GM23338 (cell line): Measurements from ENCODE around the gene SHISA7. TPM values are rescaled to one million over a fixed set of nuclear protein-coding genes. Genes with fewer than 3 reads are reported as not detected.

ENCODE experiments used
- ATAC-seq: fragments of 200-7000 bp; cut with Tn5 transposase; 3 replicates; pipeline ENCODE4 v1.9.1; 2020
- DNase-seq: peaks from one replicate; pipeline ENCODE4 v3.0.0-alpha.2; 2015; ENCODE audit warnings: low spot score
- H2AFZ ChIP-seq: fragments of 200-600 bp; sonication (generic); 2 replicates; pipeline ENCODE4 v1.8.0; 2016; ENCODE audit warnings: antibody characterized with exemption, mild to moderate bottlenecking, moderate library complexity
- H3F3A ChIP-seq: fragments of 200-600 bp; sonication (generic); replicated peaks from 2 replicates; pipeline ENCODE4 v1.8.0; 2017; ENCODE audit warnings: antibody characterized with exemption, mixed run types, low read depth
- H3K27ac ChIP-seq: fragments of 200-600 bp; sonication (generic); 2 replicates; pipeline ENCODE4 v1.6.1; 2016; ENCODE audit warnings: low read depth
- H3K27me3 ChIP-seq: fragments of 200-600 bp; sonication (generic); 2 replicates; pipeline ENCODE4 v1.8.0; 2016; ENCODE audit warnings: mild to moderate bottlenecking, mixed run types, moderate library complexity; ENCODE audit not compliant: insufficient read depth
- H3K36me3 ChIP-seq: fragments of 200-600 bp; sonication (generic); 2 replicates; pipeline ENCODE4 v1.8.0; 2016; ENCODE audit warnings: mild to moderate bottlenecking; ENCODE audit not compliant: insufficient read depth
- H3K4me1 ChIP-seq: fragments of 200-600 bp; sonication (generic); 2 replicates; pipeline ENCODE4 v1.8.0; 2016; ENCODE audit warnings: mild to moderate bottlenecking, moderate library complexity; ENCODE audit not compliant: insufficient read depth
- H3K4me2 ChIP-seq: fragments of 200-600 bp; sonication (generic); 2 replicates; pipeline ENCODE4 v1.7.1; 2017; ENCODE audit warnings: mixed run types
- H3K4me3 ChIP-seq: fragments of 200-600 bp; sonication (generic); 2 replicates; pipeline ENCODE4 v1.6.1; 2016; ENCODE audit warnings: mixed run types
- H3K79me2 ChIP-seq: fragments of 200-600 bp; sonication (generic); replicated peaks from 2 replicates; pipeline ENCODE4 v1.8.0; 2017; ENCODE audit warnings: mild to moderate bottlenecking; ENCODE audit not compliant: insufficient read depth
- H3K9me2 ChIP-seq: fragments of 200-600 bp; sonication (generic); 2 replicates; pipeline ENCODE4 v1.8.0; 2017; ENCODE audit not compliant: insufficient read depth
- H4K20me1 ChIP-seq: fragments of 200-600 bp; sonication (generic); replicated peaks from 2 replicates; pipeline ENCODE4 v1.8.0; 2017; ENCODE audit warnings: mild to moderate bottlenecking; ENCODE audit not compliant: insufficient read depth
- H3K27ac Mint-ChIP-seq: 2 replicates; pipeline ENCODE4 v1.8.0; 2020; ENCODE audit warnings: inconsistent platforms, mild to moderate bottlenecking, moderate library complexity, mixed read lengths
- H3K27me3 Mint-ChIP-seq: 3 replicates; pipeline ENCODE4 v1.8.0; 2022; ENCODE audit warnings: low read depth, mild to moderate bottlenecking, moderate library complexity, mixed read lengths, inconsistent platforms; ENCODE audit not compliant: insufficient read depth, poor library complexity
- H3K36me3 Mint-ChIP-seq: 3 replicates; pipeline ENCODE4 v1.8.0; 2021; ENCODE audit warnings: low read depth, mild to moderate bottlenecking, inconsistent platforms, moderate library complexity, mixed read lengths
- H3K4me1 Mint-ChIP-seq: 3 replicates; pipeline ENCODE4 v1.8.0; 2020; ENCODE audit warnings: mild to moderate bottlenecking, inconsistent platforms, mixed read lengths
- H3K4me3 Mint-ChIP-seq: 3 replicates; pipeline ENCODE4 v1.8.0; 2021; ENCODE audit warnings: moderate library complexity, mild to moderate bottlenecking, inconsistent platforms, mixed read lengths
- H3K9me3 Mint-ChIP-seq: 3 replicates; pipeline ENCODE4 v1.8.0; 2020; ENCODE audit warnings: moderate library complexity, mild to moderate bottlenecking, inconsistent platforms, mixed read lengths
- EZH2 ChIP-seq: fragments of 200-600 bp; sonication (generic); IDR thresholded peaks from one replicate; pipeline ENCODE4 v1.8.0; 2017; ENCODE audit warnings: antibody characterized with exemption, mild to moderate bottlenecking, low read depth; ENCODE audit not compliant: unreplicated experiment
- ZNF331 ChIP-seq: fragments of 250-450 bp; sonication (Bioruptor Pico); IDR thresholded peaks from 2 replicates; pipeline ENCODE4 v1.5.0; 2020; ENCODE audit warnings: low read depth, mild to moderate bottlenecking, moderate library complexity
- polyA plus RNA-seq: library from polyadenylated mRNA; unstranded; fragments of >200 nt; fragmentation: Nextera tagmentation; extraction: Ambion mirVana; gene quantifications from 2 replicates; pipeline ENCODE4 v1.2.1, GENCODE V29; 2016
- total RNA-seq: library from RNA; depleted of rRNA; stranded (reverse); fragments of >200 nt; shearing (Covaris generic); gene quantifications from 2 replicates; pipeline ENCODE4 v1.2.3, GENCODE V29; 2014
- TF ChIP-seq, protein P1 (sequence below): IDR thresholded peaks from 2 replicates; pipeline ENCODE4 v1.6.1; 2016; ENCODE audit warnings: antibody characterized with exemption
- TF ChIP-seq, protein P2 (sequence below), 2 experiments: fragments of 200-600 bp in 1 of 2; sonication (generic) in 1 of 2; conservative IDR thresholded peaks; 2 replicates each; pipeline versions ENCODE4 v1.5.1 to v1.6.1; 2016 to 2017; ENCODE audit warnings: antibody characterized with exemption in 2 of 2, low read depth in 2 of 2, mild to moderate bottlenecking in 2 of 2, moderate library complexity in 1 of 2
- TF ChIP-seq, protein P3 (sequence below): IDR thresholded peaks from one replicate; pipeline ENCODE4 v1.6.1; 2018; ENCODE audit warnings: antibody characterized with exemption; ENCODE audit not compliant: unreplicated experiment

The SHISA7 gene
- total and polyA plus RNA-seq, 2 experiments from 2014 or later: 0.32 to 1.4 TPM

DNA sequence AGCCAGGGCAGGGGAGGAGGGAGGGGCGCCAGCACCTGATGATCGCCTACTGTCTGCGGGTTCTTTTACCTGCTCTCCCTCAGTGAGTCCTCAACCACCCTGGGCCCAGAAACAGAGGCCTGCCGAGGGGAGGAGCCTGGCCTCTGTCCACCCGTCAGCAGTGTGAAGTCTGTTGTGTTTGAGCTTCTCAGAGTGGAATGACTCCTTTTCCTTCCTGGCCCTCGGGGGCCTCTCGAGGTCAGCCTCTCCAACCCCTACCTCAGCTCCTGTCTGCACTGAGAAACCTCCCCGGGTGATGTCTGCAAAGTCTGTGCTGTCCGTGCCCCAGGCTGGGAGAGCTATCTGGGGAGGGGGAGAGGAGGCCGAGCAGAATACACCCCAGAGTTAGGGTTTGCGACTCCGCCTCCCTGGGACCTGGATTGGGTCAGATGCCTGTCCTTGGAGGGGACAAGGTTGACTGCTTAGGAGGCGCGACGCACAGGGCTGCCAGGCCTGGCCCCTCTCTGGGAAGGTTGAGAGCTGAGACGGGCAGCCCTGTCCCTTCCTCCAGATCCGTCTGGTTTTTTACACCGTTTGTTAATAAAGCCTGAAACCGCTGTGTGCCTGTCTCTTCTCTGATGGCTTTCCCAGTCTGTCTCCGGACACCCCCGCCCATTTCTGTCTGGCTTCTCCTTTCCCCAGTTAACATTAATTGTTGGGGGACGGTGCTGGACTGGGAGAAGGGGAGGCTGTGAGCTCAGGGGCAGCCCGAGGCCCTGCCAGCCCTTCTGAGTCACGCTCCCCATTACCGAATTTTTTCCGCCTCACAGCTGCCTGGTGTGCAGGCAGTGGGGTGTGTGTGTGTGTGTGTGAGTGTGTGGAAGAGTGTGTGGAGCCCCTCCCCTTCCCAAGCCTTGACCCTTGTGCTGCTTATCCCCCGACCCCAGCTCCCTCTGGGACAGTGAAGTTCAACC, 44.1 kb upstream of the SHISA7 start:
- Histone ChIP-seq H3K27ac (0 out of 2 replicates have a peak overlapping the region, but pooled peaks have one; percentile 66), H3K4me3 (peak overlapping the region; percentile 35), H3K36me3 (no peaks in the 10 kb centered on the region), H3K4me1 (peaks cover 22% of the 10 kb centered on the region; the same call in 1 of the 2 replicates), H3K79me2 (no peaks in the 10 kb centered on the region), H3K27me3 (no peaks in the 10 kb centered on the region), H4K20me1 (no peaks in the 10 kb centered on the region), H3K4me2 (peak overlapping the region; percentile 71), H2AFZ (no peak overlapping the region), H3K9me2 (no peaks in the 10 kb centered on the region), H3F3A (peaks cover 15% of the 10 kb centered on the region)
- Mint-ChIP-seq H3K27ac (peak overlapping the region; percentile 44; the same call in 1 of the 2 replicates), H3K9me3 (no peaks in the 10 kb centered on the region; the same call in 2 of the 3 replicates), H3K4me1 (peaks cover 24% of the 10 kb centered on the region), H3K36me3 (no peaks in the 10 kb centered on the region; the same call in 2 of the 3 replicates), H3K27me3 (peaks cover 14% of the 10 kb centered on the region), H3K4me3 (peak overlapping the region; percentile 53)
- no peak for DNase-seq
- ATAC-seq: no peak
- no peak for TF ChIP-seq ZNF331 (CRISPR knock-in tag)
- TF ChIP-seq, protein P1, sequence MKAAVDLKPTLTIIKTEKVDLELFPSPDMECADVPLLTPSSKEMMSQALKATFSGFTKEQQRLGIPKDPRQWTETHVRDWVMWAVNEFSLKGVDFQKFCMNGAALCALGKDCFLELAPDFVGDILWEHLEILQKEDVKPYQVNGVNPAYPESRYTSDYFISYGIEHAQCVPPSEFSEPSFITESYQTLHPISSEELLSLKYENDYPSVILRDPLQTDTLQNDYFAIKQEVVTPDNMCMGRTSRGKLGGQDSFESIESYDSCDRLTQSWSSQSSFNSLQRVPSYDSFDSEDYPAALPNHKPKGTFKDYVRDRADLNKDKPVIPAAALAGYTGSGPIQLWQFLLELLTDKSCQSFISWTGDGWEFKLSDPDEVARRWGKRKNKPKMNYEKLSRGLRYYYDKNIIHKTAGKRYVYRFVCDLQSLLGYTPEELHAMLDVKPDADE: no peak
- no peak for TF ChIP-seq EZH2

DNA sequence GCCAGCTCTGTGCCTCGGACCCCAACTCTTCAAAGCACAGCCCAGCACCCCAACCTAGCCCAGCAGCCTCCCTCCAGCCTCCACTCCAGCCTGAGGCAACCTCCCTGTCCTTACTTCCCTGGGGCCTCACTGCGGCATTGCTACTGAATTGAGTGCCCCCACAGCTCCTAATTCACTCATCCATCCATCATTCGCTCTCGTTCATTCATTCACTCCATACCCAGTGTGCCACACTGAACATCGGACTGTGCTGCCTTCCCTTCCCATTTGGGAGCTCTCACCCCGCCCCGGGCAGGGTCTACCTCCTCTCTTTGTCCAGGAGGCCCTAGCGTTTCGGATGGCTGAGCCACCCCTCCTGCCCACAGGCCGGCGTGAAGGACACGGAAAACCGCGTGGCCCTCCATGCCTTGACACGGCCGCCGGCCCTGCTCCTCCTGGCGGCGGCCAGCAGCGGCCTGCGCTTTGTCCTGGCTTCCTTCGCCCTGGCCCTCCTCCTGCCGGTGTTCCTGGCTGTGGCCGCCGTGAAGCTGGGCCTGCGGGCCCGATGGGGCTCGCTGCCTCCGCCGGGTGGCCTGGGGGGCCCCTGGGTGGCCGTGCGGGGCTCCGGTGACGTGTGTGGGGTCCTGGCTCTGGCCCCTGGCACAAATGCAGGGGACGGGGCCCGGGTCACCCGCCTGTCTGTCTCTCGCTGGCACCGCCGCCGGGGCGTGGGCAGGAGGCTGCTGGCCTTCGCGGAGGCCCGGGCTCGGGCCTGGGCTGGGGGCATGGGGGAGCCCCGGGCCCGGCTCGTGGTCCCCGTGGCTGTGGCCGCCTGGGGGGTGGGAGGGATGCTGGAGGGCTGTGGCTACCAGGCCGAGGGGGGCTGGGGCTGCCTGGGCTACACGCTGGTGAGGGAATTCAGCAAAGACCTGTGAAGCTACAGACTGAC, 43.2 kb upstream of the SHISA7 start:
- Mint-ChIP-seq H3K27ac (peak overlapping the region; percentile 68), H3K9me3 (no peaks in the 10 kb centered on the region; the same call in 2 of the 3 replicates), H3K4me3 (peak overlapping the region; percentile 91), H3K4me1 (peaks cover 24% of the 10 kb centered on the region), H3K36me3 (no peaks in the 10 kb centered on the region; the same call in 2 of the 3 replicates), H3K27me3 (peaks cover 14% of the 10 kb centered on the region)
- no peak for ATAC-seq
- TF ChIP-seq, protein P2, sequence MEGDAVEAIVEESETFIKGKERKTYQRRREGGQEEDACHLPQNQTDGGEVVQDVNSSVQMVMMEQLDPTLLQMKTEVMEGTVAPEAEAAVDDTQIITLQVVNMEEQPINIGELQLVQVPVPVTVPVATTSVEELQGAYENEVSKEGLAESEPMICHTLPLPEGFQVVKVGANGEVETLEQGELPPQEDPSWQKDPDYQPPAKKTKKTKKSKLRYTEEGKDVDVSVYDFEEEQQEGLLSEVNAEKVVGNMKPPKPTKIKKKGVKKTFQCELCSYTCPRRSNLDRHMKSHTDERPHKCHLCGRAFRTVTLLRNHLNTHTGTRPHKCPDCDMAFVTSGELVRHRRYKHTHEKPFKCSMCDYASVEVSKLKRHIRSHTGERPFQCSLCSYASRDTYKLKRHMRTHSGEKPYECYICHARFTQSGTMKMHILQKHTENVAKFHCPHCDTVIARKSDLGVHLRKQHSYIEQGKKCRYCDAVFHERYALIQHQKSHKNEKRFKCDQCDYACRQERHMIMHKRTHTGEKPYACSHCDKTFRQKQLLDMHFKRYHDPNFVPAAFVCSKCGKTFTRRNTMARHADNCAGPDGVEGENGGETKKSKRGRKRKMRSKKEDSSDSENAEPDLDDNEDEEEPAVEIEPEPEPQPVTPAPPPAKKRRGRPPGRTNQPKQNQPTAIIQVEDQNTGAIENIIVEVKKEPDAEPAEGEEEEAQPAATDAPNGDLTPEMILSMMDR (conservative IDR thresholded peaks at IDR 0.05; ENCODE audit: low read depth in 2 of 2): peak in 1 of 2 experiments; percentile 15; a peak in 1 of 4 replicates
- TF ChIP-seq, protein P3, sequence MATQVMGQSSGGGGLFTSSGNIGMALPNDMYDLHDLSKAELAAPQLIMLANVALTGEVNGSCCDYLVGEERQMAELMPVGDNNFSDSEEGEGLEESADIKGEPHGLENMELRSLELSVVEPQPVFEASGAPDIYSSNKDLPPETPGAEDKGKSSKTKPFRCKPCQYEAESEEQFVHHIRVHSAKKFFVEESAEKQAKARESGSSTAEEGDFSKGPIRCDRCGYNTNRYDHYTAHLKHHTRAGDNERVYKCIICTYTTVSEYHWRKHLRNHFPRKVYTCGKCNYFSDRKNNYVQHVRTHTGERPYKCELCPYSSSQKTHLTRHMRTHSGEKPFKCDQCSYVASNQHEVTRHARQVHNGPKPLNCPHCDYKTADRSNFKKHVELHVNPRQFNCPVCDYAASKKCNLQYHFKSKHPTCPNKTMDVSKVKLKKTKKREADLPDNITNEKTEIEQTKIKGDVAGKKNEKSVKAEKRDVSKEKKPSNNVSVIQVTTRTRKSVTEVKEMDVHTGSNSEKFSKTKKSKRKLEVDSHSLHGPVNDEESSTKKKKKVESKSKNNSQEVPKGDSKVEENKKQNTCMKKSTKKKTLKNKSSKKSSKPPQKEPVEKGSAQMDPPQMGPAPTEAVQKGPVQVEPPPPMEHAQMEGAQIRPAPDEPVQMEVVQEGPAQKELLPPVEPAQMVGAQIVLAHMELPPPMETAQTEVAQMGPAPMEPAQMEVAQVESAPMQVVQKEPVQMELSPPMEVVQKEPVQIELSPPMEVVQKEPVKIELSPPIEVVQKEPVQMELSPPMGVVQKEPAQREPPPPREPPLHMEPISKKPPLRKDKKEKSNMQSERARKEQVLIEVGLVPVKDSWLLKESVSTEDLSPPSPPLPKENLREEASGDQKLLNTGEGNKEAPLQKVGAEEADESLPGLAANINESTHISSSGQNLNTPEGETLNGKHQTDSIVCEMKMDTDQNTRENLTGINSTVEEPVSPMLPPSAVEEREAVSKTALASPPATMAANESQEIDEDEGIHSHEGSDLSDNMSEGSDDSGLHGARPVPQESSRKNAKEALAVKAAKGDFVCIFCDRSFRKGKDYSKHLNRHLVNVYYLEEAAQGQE: no peak
- Histone ChIP-seq H3K27ac (no peak overlapping the region), H3F3A (peaks cover 15% of the 10 kb centered on the region), H3K4me2 (peak overlapping the region; percentile 95), H4K20me1 (no peaks in the 10 kb centered on the region), H3K4me1 (peaks cover 22% of the 10 kb centered on the region; the same call in 1 of the 2 replicates), H3K36me3 (no peaks in the 10 kb centered on the region), H2AFZ (no peak overlapping the region), H3K4me3 (peak overlapping the region; percentile 80; the same call in 1 of the 2 replicates), H3K79me2 (no peaks in the 10 kb centered on the region), H3K9me2 (no peaks in the 10 kb centered on the region), H3K27me3 (no peaks in the 10 kb centered on the region)
- DNase-seq: no peak
